GM18520 (cell line): ENCODE data around the gene ALK.

Experiments
- ATAC-seq: cut with Tn5 transposase; IDR thresholded peaks from one replicate; pipeline ENCODE4 v1.9.1; 2021; ENCODE audit not compliant: unreplicated experiment

ALK gene

GRCh38 chr2:29304399-29305060 is 616.9 kb downstream of the ALK start:
- no peak for ATAC-seq

- ATAC-seq, result no peak
These were observed 624.8 kb downstream of the ALK start for GRCh38 chr2:29296585-29296984.

GRCh38 chr2:29295845-29296244 is 625.5 kb downstream of the ALK start:
- ATAC-seq, result no peak

- ATAC-seq, result no peak
These were observed 627.5 kb downstream of the ALK start for GRCh38 chr2:29293830-29294438.

GRCh38 chr2:29290293-29291047 is 630.9 kb downstream of the ALK start:
- ATAC-seq, result no peak

GRCh38 chr2:29284671-29285070 is 636.7 kb downstream of the ALK start:
- no peak for ATAC-seq

- ATAC-seq, result no peak
These were observed 639.5 kb downstream of the ALK start for GRCh38 chr2:29281916-29282247.

GRCh38 chr2:29281086-29281915 is 640.1 kb downstream of the ALK start:
- ATAC-seq, result no peak

GRCh38 chr2:29278966-29279365 is 642.4 kb downstream of the ALK start:
- no peak for ATAC-seq

GRCh38 chr2:29276151-29276550 is 645.2 kb downstream of the ALK start:
- ATAC-seq, result no peak

- ATAC-seq, result no peak
These were observed 646.2 kb downstream of the ALK start for GRCh38 chr2:29275186-29275585.

- ATAC-seq, result no peak
These were observed 647.4 kb downstream of the ALK start for GRCh38 chr2:29273685-29274611.

- no peak for ATAC-seq
These were observed 648.2 kb downstream of the ALK start for GRCh38 chr2:29273004-29273684.

- ATAC-seq, result no peak
These were observed 649.1 kb downstream of the ALK start for GRCh38 chr2:29272311-29272710.

GRCh38 chr2:29270701-29271121 is 650.7 kb downstream of the ALK start:
- no peak for ATAC-seq

GRCh38 chr2:29269765-29270109 is 651.6 kb downstream of the ALK start:
- no peak for ATAC-seq

- no peak for ATAC-seq
These were observed 652.2 kb downstream of the ALK start for GRCh38 chr2:29269095-29269764.

- ATAC-seq, result no peak
These were observed 653.7 kb downstream of the ALK start for GRCh38 chr2:29267720-29268119.

- no peak for ATAC-seq
These were observed 657.5 kb downstream of the ALK start for GRCh38 chr2:29263886-29264285.
